DLD1 (cell line): ENCODE data around the gene LRBA.
"Not testable (repeated sequence)": the region's sequence is repeated elsewhere in the genome, so short reads cannot be mapped to it uniquely, and the experiment has no call there.

Experiments used
- in situ Hi-C: cut with HindIII; loops from 2 replicates; pipeline ENCODE4 v1.10.0; 2017; ENCODE audit warnings: low sequenced_read_pairs

The LRBA gene

GRCh38 chr4:150943126-150943525 is 72.0 kb downstream of the LRBA start:
- in situ Hi-C loops, result no loop called here

GRCh38 chr4:150942539-150942938 is 72.5 kb downstream of the LRBA start:
- in situ Hi-C loops, result no loop called here

GRCh38 chr4:150940123-150940522 is 75.0 kb downstream of the LRBA start:
- in situ Hi-C loops, result no loop called here

GRCh38 chr4:150939530-150939929 is 75.6 kb downstream of the LRBA start:
- in situ Hi-C loops, result no loop called here

- in situ Hi-C loops, result no loop called here
These were observed 76.1 kb downstream of the LRBA start for GRCh38 chr4:150938873-150939499.

- in situ Hi-C loops, result no loop called here
These were observed 76.7 kb downstream of the LRBA start for GRCh38 chr4:150938417-150938816.

GRCh38 chr4:150934022-150934421 is 81.1 kb downstream of the LRBA start:
- in situ Hi-C loops, result no loop called here

- in situ Hi-C loops, result no loop called here
These were observed 83.3 kb downstream of the LRBA start for GRCh38 chr4:150931796-150932195.

- in situ Hi-C loops, result no loop called here
These were observed 84.1 kb downstream of the LRBA start for GRCh38 chr4:150931005-150931404.

- in situ Hi-C loops, result no loop called here
These were observed 91.1 kb downstream of the LRBA start for GRCh38 chr4:150923945-150924344.

- in situ Hi-C loops, result not testable (repeated sequence)
These were observed 93.6 kb downstream of the LRBA start for GRCh38 chr4:150921486-150921885.

- in situ Hi-C loops, result not testable (repeated sequence)
These were observed 96.5 kb downstream of the LRBA start for GRCh38 chr4:150918562-150918961.

- in situ Hi-C loops, result no loop called here
These were observed 103.8 kb downstream of the LRBA start for GRCh38 chr4:150911326-150911725.

GRCh38 chr4:150909116-150909515 is 106.0 kb downstream of the LRBA start:
- in situ Hi-C loops, result no loop called here

- in situ Hi-C loops, result no loop called here
These were observed 108.0 kb downstream of the LRBA start for GRCh38 chr4:150906987-150907633.

- in situ Hi-C loops, result no loop called here
These were observed 110.4 kb downstream of the LRBA start for GRCh38 chr4:150904671-150905070.

GRCh38 chr4:150903603-150904002 is 111.5 kb downstream of the LRBA start:
- in situ Hi-C loops, result no loop called here

GRCh38 chr4:150896497-150896896 is 118.6 kb downstream of the LRBA start:
- in situ Hi-C loops, result no loop called here

- in situ Hi-C loops, result no loop called here
These were observed 124.8 kb downstream of the LRBA start for GRCh38 chr4:150890246-150890645.

GRCh38 chr4:150889306-150889705 is 125.8 kb downstream of the LRBA start:
- in situ Hi-C loops, result no loop called here

GRCh38 chr4:150888625-150889024 is 126.5 kb downstream of the LRBA start:
- in situ Hi-C loops, result no loop called here

GRCh38 chr4:150888217-150888616 is 126.9 kb downstream of the LRBA start:
- in situ Hi-C loops, result no loop called here

GRCh38 chr4:150886597-150886996 is 128.5 kb downstream of the LRBA start:
- in situ Hi-C loops, result no loop called here
